Measurements from ENCODE around the gene PRRT3. TPM values are rescaled to one million over a fixed set of nuclear protein-coding genes. Genes with fewer than 3 reads are reported as not detected.

The PRRT3 gene
- total and polyA plus RNA-seq, 2 of the 8 experiments (the other 6 are each of a cell fraction or from before 2014, with no cell fraction given) = 9.0 to 9.2 TPM

DNA sequence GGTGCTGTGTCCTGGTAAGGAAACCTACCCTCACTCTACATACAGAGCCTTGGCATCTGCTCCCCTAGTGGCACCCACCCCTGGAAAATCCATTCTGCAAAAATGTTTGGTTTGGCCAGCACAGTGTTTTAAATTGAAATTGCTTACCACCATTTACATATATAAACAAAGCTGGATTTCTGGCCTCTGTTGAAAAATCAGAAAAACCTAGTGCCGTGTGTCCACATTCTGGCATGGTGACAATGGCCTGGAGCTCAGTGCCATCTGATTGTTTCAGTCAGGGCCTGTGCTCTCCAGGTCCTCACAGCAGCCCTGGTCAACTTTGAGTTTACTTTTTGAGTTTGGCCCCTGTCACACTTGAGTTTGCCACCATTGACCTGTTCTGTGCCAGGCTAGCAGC lies 38.2 kb downstream of the PRRT3 start:
- DNase-seq (ENCODE audit: low read depth in 1 of 2, low spot score in 2 of 2) (no peak), FAIRE-seq (no peak)
- Histone ChIP-seq H2BK120ac (replicated peaks; ENCODE audit: low read depth, low read length) (no peak overlapping the region), H3K9me3 (ENCODE audit: insufficient read depth in 2 of 2, low read depth in 1 of 2, low read length in 1 of 2) (peaks cover 0 to 6% of the 10 kb centered on the region in 2 experiments; a peak in 2 of 4 replicates), H4K91ac (replicated peaks; ENCODE audit: insufficient read length, low read length) (no peak overlapping the region), H2BK15ac (ENCODE audit: low read length) (no peak overlapping the region), H3K9ac (replicated peaks in 1 of 4; ENCODE audit: extremely low read depth in 1 of 4, low read depth in 3 of 4, low read length in 3 of 4) (no peak overlapping the region), H2AFZ (ENCODE audit: low read length) (no peak overlapping the region), H3K18ac (ENCODE audit: extremely low read depth, low read length) (no peak overlapping the region), H3K79me2 (ENCODE audit: control insufficient read depth in 1 of 2, insufficient read depth in 2 of 2, low read length in 2 of 2) (no peaks in the 10 kb centered on the region), H3K23ac (ENCODE audit: insufficient read length) (no peak overlapping the region), H3K27ac (ENCODE audit: low read depth, low read length) (no peak overlapping the region), H3K79me1 (ENCODE audit: low read depth, low read length) (no peaks in the 10 kb centered on the region), H3K4me1 (replicated peaks in 1 of 4; ENCODE audit: control insufficient read depth in 3 of 4, insufficient read depth in 4 of 4, low read length in 3 of 4) (peaks cover 0 to 20% (median 17%) of the 10 kb centered on the region in 4 experiments; a peak in 6 of 7 replicates), H3K14ac (ENCODE audit: insufficient read length) (no peak overlapping the region), H4K5ac (ENCODE audit: insufficient read length, low read depth, low read length) (no peak overlapping the region), H2AK5ac (ENCODE audit: low read depth, low read length) (no peak overlapping the region), H3K4me2 (ENCODE audit: insufficient read depth in 1 of 2, low read depth in 2 of 2, low read length in 2 of 2) (no peak overlapping the region; a peak in 1 of 4 replicates), H2BK12ac (ENCODE audit: low read depth, low read length) (no peak overlapping the region), H2BK20ac (ENCODE audit: low read length) (no peak overlapping the region), H3K23me2 (ENCODE audit: low read depth, low read length) (peaks cover 10% of the 10 kb centered on the region; the same call in 1 of the 2 replicates), H3K4me3 (ENCODE audit: extremely low read depth in 1 of 4, insufficient read depth in 2 of 4, low read depth in 3 of 4, low read length in 4 of 4) (no peak overlapping the region), H4K8ac (ENCODE audit: extremely low read depth, insufficient read depth, low read length) (no peak overlapping the region), H3K36me3 (ENCODE audit: control insufficient read depth in 2 of 4, insufficient read depth in 4 of 4, low read length in 3 of 4) (no peaks in the 10 kb centered on the region), H4K20me1 (replicated peaks in 1 of 2; ENCODE audit: control insufficient read depth in 1 of 2, insufficient read depth in 2 of 2, low read length in 2 of 2) (no peaks in the 10 kb centered on the region), H3K27me3 (replicated peaks in 1 of 4; ENCODE audit: control insufficient read depth in 3 of 4, extremely low read depth in 1 of 4, insufficient read depth in 3 of 4, low read length in 3 of 4) (peaks cover 0 to 18% (median 10%) of the 10 kb centered on the region in 4 experiments; a peak in 5 of 7 replicates), H3K4ac (replicated peaks; ENCODE audit: insufficient read length, low read depth, low read length) (no peak overlapping the region), H3K56ac (replicated peaks; ENCODE audit: insufficient read length, low read depth, low read length) (no peak overlapping the region), H2BK5ac (ENCODE audit: low read depth, low read length) (no peak overlapping the region)
- ChIA-PET CTCF (ENCODE audit: partially characterized antibody) (interaction anchor here (0.6 to 9.1 kb wide), 12 partner anchors 9 to 313 kb away, joined by 3 to 76 read pairs (median 4); partner anchors contain the start of gene CRELD1), POLR2A (ENCODE audit: partially characterized antibody) (interaction anchor here (1.0 to 5.5 kb wide), 8 partner anchors 9 to 227 kb away, joined by 3 to 43 read pairs (median 4); partner anchors contain the start of genes CRELD1, IL17RE, JAGN1 and VHL)
- 78% methylated on average over 1 of the region's 1 CpG; no CpG with 5 or more reads in 1 of the 2 experiments for WGBS, 2 experiments (ENCODE audit: extremely low coverage in 1 of 2, insufficient coverage in 1 of 2, insufficient read length in 1 of 2, insufficient replicate concordance in 2 of 2, low coverage in 1 of 2, low lambda C conversion rate in 2 of 2, missing lambda C conversion rate in 1 of 2)
- TF ChIP-seq POLR2A (IDR thresholded peaks at IDR 0.05; ENCODE audit: control extremely low read depth in 1 of 2, low read depth in 2 of 2, low read length in 2 of 2) (no peak), ZNF274 (IDR thresholded peaks at IDR 0.05; ENCODE audit: borderline replicate concordance, extremely low read depth, low read length) (no peak), RFX5 (IDR thresholded peaks at IDR 0.05; ENCODE audit: borderline replicate concordance, low read depth, low read length) (no peak), KDM5A (IDR thresholded peaks at IDR 0.05; ENCODE audit: low read length) (no peak), EGR1 (IDR thresholded peaks at IDR 0.05; ENCODE audit: borderline replicate concordance, low read depth, low read length) (no peak), RNF2 (IDR thresholded peaks at IDR 0.05; ENCODE audit: borderline replicate concordance, low read depth, low read length, missing control alignments, poor library complexity, severe bottlenecking) (no peak), SP4 (IDR thresholded peaks at IDR 0.05; ENCODE audit: low read length) (no peak), SIX5 (IDR thresholded peaks at IDR 0.05; ENCODE audit: low read depth, low read length) (no peak), JUN (IDR thresholded peaks at IDR 0.05; ENCODE audit: low read depth, low read length) (no peak), RBBP5 (IDR thresholded peaks at IDR 0.05; ENCODE audit: borderline replicate concordance, low read depth, low read length) (no peak), SAP30 (IDR thresholded peaks at IDR 0.05; ENCODE audit: insufficient read depth, insufficient replicate concordance, low read length) (no peak)
- TF ChIP-seq, protein P1, sequence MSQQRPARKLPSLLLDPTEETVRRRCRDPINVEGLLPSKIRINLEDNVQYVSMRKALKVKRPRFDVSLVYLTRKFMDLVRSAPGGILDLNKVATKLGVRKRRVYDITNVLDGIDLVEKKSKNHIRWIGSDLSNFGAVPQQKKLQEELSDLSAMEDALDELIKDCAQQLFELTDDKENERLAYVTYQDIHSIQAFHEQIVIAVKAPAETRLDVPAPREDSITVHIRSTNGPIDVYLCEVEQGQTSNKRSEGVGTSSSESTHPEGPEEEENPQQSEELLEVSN (IDR thresholded peaks at IDR 0.05) = no peak

Data from H1 (cell line).